ENCODE data around the gene COL7A1.

COL7A1 gene

GRCh38 chr3:48576647-48577046, 18.5 kb downstream of the COL7A1 start:
- H3K9ac ChIP-seq (ENCODE audit: low read length) = no peak overlapping the region
- H3K4me3 ChIP-seq (ENCODE audit: low read length) = no peak overlapping the region
- no peak overlapping the region for H3K4me2 ChIP-seq (ENCODE audit: low read length)
- H4K20me1 ChIP-seq (ENCODE audit: insufficient read depth, low read length) = no peaks in the 10 kb centered on the region
- TF ChIP-seq EZH2phosphoT487 (IDR thresholded peaks at IDR 0.05; ENCODE audit: low read depth) = no peak
- TF ChIP-seq, protein P1, sequence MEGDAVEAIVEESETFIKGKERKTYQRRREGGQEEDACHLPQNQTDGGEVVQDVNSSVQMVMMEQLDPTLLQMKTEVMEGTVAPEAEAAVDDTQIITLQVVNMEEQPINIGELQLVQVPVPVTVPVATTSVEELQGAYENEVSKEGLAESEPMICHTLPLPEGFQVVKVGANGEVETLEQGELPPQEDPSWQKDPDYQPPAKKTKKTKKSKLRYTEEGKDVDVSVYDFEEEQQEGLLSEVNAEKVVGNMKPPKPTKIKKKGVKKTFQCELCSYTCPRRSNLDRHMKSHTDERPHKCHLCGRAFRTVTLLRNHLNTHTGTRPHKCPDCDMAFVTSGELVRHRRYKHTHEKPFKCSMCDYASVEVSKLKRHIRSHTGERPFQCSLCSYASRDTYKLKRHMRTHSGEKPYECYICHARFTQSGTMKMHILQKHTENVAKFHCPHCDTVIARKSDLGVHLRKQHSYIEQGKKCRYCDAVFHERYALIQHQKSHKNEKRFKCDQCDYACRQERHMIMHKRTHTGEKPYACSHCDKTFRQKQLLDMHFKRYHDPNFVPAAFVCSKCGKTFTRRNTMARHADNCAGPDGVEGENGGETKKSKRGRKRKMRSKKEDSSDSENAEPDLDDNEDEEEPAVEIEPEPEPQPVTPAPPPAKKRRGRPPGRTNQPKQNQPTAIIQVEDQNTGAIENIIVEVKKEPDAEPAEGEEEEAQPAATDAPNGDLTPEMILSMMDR (IDR thresholded peaks at IDR 0.05; ENCODE audit: low read depth, low read length) = no peak
- H3K9me3 ChIP-seq (ENCODE audit: insufficient read depth, low read length) = no peaks in the 10 kb centered on the region
- H3K27me3 ChIP-seq (ENCODE audit: low read depth, low read length) = no peaks in the 10 kb centered on the region
- no peaks in the 10 kb centered on the region for H3K79me2 ChIP-seq (ENCODE audit: low read length)
- H2AFZ ChIP-seq (ENCODE audit: low read depth, low read length) = no peak overlapping the region
- no peaks in the 10 kb centered on the region for H3K4me1 ChIP-seq (ENCODE audit: low read length)
- H3K36me3 ChIP-seq (replicated peaks; ENCODE audit: low read depth, low read length) = no peaks in the 10 kb centered on the region
- no peak overlapping the region for H3K27ac ChIP-seq (ENCODE audit: low read length)

- no peaks in the 10 kb centered on the region for H3K9me3 ChIP-seq (ENCODE audit: insufficient read depth, low read length)
- H3K4me1 ChIP-seq (ENCODE audit: low read length) = no peaks in the 10 kb centered on the region
- no peaks in the 10 kb centered on the region for H3K36me3 ChIP-seq (replicated peaks; ENCODE audit: low read depth, low read length)
- H3K4me2 ChIP-seq (ENCODE audit: low read length) = no peak overlapping the region
- TF ChIP-seq, protein P1 (IDR thresholded peaks at IDR 0.05; ENCODE audit: low read depth, low read length) = no peak
- no peaks in the 10 kb centered on the region for H3K27me3 ChIP-seq (ENCODE audit: low read depth, low read length)
- no peak overlapping the region for H3K27ac ChIP-seq (ENCODE audit: low read length)
- H3K4me3 ChIP-seq (ENCODE audit: low read length) = no peak overlapping the region
- H2AFZ ChIP-seq (ENCODE audit: low read depth, low read length) = no peak overlapping the region
- no peak overlapping the region for H3K9ac ChIP-seq (ENCODE audit: low read length)
- no peaks in the 10 kb centered on the region for H4K20me1 ChIP-seq (ENCODE audit: insufficient read depth, low read length)
- H3K79me2 ChIP-seq (ENCODE audit: low read length) = no peaks in the 10 kb centered on the region
Measured at GRCh38 chr3:48575366-48575765, 19.8 kb downstream of the COL7A1 start.

- Histone ChIP-seq H3K9ac (ENCODE audit: low read length) (no peak overlapping the region), H3K27me3 (ENCODE audit: low read depth, low read length) (no peaks in the 10 kb centered on the region), H3K4me1 (ENCODE audit: low read length) (no peaks in the 10 kb centered on the region), H3K27ac (ENCODE audit: low read length) (no peak overlapping the region), H4K20me1 (ENCODE audit: insufficient read depth, low read length) (no peaks in the 10 kb centered on the region), H3K4me2 (ENCODE audit: low read length) (no peak overlapping the region), H3K4me3 (ENCODE audit: low read length) (no peak overlapping the region), H2AFZ (ENCODE audit: low read depth, low read length) (no peak overlapping the region), H3K36me3 (replicated peaks; ENCODE audit: low read depth, low read length) (no peaks in the 10 kb centered on the region), H3K9me3 (ENCODE audit: insufficient read depth, low read length) (no peaks in the 10 kb centered on the region), H3K79me2 (ENCODE audit: low read length) (no peaks in the 10 kb centered on the region)
- no peak for TF ChIP-seq EZH2phosphoT487 (IDR thresholded peaks at IDR 0.05; ENCODE audit: low read depth)
- TF ChIP-seq, protein P1 (IDR thresholded peaks at IDR 0.05; ENCODE audit: low read depth, low read length) = no peak
Measured at GRCh38 chr3:48573973-48574585, 21.1 kb downstream of the COL7A1 start.

- Histone ChIP-seq H3K27ac (ENCODE audit: low read length) (no peak overlapping the region), H3K9me3 (ENCODE audit: insufficient read depth, low read length) (no peaks in the 10 kb centered on the region), H3K27me3 (ENCODE audit: low read depth, low read length) (no peaks in the 10 kb centered on the region), H3K4me3 (ENCODE audit: low read length) (no peak overlapping the region), H3K9ac (ENCODE audit: low read length) (no peak overlapping the region), H3K4me1 (ENCODE audit: low read length) (no peaks in the 10 kb centered on the region), H3K4me2 (ENCODE audit: low read length) (no peak overlapping the region), H2AFZ (ENCODE audit: low read depth, low read length) (no peak overlapping the region), H4K20me1 (ENCODE audit: insufficient read depth, low read length) (no peaks in the 10 kb centered on the region), H3K36me3 (replicated peaks; ENCODE audit: low read depth, low read length) (no peaks in the 10 kb centered on the region), H3K79me2 (ENCODE audit: low read length) (no peaks in the 10 kb centered on the region)
- TF ChIP-seq EZH2phosphoT487 (IDR thresholded peaks at IDR 0.05; ENCODE audit: low read depth) = no peak
- TF ChIP-seq, protein P1 (IDR thresholded peaks at IDR 0.05; ENCODE audit: low read depth, low read length) = no peak
Measured at GRCh38 chr3:48572517-48572916, 22.6 kb downstream of the COL7A1 start.

All from OCI-LY3 (cell line).